Endometrium (tissue), 2 donors: ENCODE data around the gene CADM1.

Experiments
- FAIRE-seq: peaks from 2 replicates; lab custom pipeline; 2012; peaks lifted over from hg19 to GRCh38; lab: Jason Lieb, UNC
- donor health status: control.
- donor health status: control.

The CADM1 gene

DNA sequence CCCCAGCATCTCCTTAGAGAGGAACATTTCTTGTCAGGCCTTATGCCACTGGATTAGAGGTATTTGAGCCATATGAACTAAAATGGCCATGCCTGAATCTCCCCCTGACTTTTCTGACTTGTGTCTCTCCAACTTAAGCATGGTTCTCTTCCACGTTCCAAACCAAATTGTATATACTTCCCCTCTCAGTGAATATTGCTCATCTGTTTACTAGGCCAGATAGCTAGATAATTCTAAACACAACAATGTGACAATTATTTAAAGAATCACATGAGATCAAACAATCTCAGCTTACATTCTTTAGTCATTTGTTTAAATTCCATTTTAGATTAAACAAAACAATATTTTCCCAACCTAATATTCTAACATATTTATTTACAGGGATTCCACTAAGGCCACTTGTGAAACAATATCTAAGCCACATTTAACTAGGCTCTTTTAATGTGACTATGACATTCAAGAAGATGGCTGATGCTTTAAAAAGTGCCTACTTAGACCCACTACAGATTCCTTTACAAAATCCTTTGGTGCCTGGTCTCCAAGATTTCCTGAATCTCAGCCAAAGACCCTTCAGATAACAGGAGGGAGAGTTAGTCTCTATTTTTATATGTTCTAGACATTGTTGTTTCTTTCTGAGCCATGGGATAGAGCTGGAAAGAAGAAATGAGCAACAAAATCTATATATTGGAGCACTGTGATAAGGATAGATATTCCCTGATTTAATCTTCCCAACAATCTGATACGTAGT is 105.7 kb downstream of the CADM1 start:
- FAIRE-seq: peak; percentile 97

DNA sequence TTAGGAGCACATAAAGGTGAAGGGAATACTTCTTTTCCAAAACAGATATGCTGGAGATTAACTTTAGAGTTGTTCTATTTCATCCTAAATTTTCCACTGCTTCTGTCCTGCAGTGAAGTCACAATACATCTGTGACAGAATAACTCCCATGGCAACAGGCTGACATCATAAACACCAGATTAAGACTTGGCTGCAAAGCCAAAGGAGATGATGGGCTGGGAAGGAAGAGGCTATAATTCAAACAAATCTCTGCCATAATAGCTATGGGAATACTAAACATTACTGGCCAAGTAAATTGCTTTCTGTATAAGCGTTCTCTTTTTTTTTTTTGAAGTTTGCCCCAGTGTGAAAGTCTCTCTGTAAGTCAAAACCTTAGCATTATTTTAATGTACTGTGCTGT is 107.7 kb downstream of the CADM1 start:
- FAIRE-seq: no peak

DNA sequence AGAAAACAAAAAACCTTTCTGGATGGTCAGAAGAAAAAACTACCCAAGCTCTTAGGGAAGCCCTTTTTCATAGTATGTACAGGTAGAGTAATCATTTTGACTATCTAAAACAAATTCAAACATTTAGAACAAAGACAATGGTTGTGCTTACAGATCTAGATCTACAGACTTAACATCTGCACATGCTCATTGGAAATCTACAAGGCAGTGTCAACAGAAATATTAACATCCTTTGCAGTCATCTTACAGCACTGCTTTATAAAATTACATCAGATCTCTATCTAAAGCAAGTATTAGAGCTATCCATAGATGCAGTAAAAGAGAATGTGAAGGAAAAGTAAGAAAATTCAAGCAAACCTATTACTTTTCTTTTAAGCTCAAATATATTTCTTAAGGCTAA is 110.3 kb downstream of the CADM1 start:
- FAIRE-seq: no peak

DNA sequence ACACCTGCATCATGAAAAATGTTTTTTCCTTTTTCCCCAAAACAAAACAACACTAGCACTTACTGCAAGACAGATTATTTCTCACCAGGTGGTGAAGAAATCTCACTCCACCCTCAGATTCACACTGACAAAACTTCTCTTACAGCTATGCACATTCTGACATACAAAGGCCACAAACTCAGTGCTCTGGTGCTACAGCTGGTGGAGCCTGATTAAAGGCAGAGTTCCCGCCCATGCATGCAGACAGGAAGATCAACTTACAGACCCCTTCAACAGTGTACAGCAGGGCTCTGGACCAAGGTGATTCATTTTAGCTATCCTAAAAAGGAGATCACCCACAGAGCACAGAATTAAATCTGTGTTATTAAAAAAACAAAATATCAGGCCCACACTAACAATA is 112.6 kb downstream of the CADM1 start:
- no peak for FAIRE-seq

DNA sequence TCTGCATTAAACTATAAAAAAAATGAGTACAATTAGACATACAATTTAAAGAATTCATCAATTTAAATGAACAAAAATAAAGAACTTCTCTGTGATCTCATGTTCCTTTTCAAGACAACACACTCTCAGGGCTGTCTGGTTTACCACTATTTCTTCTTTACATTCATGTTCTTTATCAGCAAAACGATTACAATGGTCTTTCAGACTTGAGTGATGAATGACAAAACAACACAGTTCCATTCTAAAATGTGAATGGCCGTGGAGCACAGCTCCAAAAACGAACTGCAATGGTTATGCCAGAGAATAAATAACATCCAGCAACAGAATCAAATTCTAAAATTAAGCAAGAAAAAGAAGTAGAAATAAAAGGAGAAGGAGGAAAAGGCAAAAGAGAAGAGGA is 113.1 kb downstream of the CADM1 start:
- FAIRE-seq: no peak

DNA sequence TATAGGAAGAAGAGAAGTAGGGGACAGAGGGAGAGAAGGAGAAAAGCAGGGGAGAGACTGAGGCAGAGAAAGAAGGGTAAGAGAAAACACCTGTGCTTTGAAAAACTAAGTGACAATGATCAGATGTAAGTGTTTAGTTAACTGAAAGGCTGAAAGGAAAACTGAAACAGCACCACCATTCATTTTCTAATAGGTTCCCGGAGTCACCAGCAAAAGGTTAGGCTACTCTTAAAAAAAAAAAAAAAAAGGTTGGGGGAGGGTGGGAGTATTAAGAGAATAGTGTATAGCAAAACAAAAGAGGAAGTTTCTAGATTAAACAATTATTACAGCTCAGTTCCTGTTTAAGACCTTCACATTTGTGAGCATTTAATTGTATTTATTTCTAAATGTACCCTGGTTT is 113.8 kb downstream of the CADM1 start:
- FAIRE-seq: no peak

DNA sequence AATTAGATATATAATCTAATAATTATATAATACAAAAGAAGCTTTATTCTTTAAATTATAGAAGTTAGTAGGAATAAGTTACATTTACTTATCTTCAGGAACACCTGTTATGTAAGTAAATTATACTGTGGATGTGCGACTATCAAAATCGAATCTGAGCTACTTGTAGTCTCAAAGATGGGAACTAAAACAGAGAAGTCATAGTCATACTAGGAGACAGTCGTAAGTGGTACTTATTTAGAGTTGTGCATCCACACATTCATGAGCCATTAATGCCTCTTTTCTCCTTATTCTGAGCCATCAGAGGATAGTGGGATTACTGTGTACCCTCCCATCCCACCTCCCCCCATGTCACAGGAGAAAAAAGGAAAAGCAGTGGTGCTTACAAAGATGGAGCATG is 114.4 kb downstream of the CADM1 start:
- FAIRE-seq: no peak

DNA sequence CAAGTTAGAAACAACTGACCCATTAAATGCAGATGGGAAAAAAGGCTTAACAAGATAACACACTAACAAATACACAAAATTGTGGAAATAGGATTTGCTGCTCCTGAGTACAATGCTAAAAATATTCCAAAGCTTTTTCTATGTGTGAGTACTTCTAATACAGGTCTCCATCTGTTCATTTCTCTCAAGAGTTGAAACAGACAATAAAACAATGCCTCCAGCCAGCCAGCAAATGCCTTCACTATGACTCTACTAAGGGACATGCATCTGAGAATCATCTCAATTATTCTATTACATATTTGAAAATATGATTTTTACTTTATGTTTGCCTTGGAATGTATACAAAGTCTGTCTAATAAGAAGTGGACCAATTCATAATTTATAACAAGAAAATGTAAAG is 119.0 kb downstream of the CADM1 start:
- no peak for FAIRE-seq

DNA sequence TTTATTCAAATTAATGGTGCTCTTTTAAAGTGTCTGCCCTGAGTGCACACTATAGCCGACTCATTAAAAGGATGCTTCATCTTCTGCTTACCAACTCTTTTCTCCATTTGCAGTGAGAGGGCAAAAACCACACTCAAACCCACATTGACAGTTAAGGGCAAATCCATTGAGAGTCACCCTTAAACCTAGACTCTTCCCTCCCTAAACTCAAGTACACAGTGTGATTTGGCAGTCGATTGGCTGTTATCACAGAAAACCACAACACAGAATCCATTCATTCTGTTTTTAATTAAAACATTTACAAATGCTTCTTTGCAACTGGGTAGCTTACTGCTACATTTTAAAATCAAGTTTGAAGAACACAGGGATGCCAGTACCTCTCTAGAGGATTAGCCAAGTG is 120.0 kb downstream of the CADM1 start:
- no peak for FAIRE-seq

DNA sequence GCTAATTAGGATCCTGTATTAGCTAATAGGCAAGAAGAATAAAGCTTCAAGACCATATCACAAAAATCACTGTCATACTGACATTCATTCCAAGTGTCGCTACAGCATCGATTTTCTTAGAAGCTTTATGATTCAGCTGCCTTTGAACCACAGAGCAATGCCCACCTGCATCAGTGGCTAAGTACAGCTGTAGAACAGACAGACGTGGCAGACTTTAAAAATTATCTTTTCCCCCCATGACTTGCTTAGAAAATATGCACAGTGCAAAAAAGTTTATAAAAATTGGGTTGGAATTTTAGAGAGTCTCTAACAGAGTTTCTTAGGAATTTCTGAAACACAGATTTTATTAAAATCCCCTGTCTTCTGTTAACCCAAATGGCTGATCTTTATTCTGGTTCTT is 120.8 kb downstream of the CADM1 start:
- FAIRE-seq: no peak

DNA sequence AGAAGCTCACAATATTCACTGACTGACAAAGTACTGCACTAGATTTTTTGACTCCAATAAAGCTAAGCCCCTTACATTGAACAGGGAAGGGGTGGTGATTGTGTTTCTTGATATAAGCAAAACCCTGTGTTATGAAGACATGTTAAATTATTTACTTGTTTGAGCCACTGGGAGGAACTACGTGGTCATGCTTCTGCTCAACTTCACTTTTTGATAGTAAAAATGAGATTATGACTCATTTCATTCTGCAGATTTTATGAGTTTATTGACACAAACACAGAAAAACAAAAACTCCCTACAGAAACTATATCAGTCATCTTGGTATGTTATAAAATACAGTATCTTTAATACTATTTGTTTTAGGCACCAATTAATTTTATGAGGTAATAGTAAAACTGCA is 124.7 kb downstream of the CADM1 start:
- peak; percentile 62 for FAIRE-seq

DNA sequence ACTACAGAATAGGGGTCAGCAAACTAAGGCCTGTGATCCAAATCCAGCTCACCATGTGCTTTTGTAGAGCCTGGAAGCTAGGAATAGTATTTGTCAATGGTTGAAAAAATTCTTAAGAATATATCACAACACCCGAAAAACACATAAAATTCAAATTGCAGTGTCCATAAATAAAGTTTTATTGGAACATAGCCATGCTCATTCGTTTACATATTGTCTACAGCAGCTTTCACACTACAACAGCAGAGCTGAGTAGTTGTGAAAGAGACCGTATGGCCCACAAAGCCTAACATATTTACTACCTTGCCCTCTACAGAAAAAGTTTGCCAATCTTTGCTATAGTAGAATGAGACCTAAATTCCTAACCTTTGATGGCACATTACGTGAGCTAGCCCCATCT is 125.7 kb downstream of the CADM1 start:
- FAIRE-seq: no peak

DNA sequence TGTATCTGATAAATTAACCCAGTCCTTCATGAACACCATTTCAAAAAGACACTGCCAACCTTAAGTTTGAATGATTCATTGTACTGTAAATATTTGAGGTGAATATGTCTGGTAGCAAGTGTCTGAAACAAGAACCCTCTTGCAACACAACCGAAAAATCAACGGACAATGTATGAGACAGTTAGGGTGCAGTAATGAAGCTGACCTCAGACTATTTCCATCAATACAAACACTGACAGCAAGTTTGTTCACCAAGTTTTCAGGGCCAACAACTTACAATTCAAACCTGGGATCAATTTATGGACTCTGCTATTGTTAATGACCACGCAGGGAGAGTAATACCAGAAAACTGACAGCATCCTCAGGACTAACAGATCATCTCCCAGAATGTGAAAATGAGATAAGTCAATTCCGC is 126.3 kb downstream of the CADM1 start:
- no peak for FAIRE-seq

DNA sequence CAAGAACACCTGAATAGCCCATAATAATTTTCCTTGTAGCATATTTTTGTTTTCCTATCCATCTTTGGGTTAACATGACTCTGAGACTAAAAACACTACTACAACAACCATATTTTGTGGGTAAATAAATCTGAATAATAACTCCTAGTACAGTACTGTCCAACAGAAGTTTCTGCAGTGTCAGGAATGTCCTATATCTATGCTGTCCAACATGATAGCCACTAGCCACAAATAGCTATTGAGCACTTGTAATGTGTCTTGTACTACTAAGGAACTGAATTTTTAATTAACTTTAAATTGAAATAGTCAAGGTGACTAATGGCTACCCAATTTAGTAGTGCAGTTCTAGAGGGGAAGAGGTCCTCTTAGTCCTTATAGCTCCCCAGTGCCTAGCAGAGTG is 135.6 kb downstream of the CADM1 start:
- no peak for FAIRE-seq

DNA sequence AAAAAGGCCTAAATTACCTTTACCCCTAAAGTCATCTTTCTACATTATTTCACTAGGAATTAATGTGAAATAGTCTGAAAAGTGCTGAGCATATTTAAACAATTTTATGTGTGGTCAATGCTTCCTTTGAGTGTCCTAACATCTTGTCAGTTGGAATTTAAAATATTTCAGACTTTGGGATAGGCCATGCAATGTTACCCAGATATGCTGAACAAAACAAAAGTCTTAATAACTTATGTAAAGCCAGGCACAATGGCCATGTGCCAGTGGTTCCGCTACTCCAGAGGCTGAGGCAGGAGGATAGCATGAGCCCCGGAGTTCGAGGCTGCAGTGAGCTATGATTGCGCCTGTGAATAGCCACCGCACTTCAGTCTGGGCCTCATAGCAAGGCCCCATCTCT is 137.4 kb downstream of the CADM1 start:
- FAIRE-seq: no peak

DNA sequence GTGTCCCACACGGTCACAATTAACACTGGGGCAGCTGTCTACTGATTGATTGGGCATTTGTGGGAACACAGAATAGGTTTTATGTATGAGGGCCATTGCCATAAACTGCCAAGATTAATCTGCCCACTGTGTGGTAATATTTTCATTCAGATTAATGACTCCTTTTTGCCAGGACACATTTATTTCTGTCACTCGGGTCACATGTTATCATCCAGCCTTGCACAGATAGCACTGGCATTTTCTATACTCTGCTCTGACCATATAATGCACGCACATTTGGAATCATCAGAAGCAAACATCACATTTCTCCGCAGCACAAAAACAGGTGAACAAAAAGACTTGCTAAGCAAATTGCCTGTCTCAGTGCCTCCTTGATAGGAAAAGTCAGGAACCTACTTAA is 138.3 kb downstream of the CADM1 start:
- FAIRE-seq: no peak

DNA sequence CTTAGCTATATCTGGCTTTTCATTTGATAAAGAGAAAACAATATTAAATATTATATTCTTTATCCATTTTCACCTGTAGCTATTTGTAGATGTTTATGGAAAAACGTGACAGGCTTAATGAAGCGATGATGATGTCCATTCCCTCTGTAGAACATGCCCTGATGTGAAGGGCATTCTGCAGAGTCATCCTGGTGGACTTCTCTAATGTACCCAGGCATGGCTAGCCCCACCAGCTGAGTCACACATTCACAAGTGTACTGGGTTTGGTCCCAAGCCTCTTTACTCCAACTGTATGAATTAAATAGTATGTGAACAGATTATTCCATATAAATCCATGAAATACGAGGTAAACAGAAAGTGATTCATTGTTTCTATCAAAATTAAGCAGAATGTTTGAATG is 139.3 kb downstream of the CADM1 start:
- FAIRE-seq: no peak

DNA sequence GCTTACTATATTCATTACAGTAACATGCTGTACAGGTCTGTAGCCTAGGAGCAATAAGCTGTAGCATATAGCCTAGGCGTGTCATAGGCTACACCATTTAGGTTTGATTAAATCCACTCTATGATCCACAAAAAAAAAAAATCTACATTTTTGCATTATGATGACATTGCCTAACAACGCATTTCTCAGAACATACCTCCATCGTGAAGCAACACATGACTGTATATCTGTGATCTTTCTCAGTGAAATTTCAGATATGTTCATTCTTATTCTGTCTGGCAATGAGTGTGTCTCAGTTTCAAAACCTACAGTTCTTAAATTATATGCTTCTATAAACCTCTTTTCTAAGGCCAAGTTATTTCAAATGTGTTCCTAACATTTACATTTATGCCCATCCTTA is 140.3 kb downstream of the CADM1 start:
- no peak for FAIRE-seq

DNA sequence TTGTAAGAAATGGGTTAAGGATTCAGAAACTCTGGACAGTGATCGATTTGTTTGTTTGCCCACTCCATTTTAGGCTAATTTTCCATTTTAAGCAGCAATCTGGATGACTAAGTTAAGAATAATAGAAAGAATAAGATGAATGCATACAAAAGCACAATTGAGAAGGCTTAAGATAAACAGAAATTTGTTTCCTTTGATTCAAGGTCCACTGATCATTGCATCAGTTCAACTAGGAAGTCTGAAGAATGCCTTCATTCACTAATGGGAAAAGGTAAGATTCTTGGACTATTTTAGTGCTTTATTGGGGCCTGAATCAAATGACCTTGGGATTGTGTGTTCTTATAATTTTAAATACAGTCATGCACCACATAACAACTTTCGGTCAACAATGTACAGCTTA is 140.8 kb downstream of the CADM1 start:
- FAIRE-seq: no peak

DNA sequence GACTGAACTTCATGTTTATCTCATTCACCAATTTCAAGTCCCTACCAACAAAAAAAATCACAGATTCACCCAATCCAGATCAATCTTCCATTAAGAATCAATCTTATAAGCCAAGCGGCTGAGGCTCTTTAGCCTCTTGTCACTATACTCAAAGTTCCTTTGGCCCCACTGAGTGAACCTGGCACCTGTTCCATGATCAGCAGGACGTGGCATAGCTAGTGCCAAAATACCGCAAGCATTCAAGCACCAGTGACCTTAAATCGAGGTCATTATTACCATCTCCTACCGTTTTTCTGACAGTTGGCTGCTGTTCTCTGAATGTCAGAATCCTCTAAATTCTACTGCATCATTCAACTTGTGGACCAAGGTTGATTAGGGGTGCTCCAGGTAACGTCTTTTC is 141.2 kb downstream of the CADM1 start:
- no peak for FAIRE-seq

DNA sequence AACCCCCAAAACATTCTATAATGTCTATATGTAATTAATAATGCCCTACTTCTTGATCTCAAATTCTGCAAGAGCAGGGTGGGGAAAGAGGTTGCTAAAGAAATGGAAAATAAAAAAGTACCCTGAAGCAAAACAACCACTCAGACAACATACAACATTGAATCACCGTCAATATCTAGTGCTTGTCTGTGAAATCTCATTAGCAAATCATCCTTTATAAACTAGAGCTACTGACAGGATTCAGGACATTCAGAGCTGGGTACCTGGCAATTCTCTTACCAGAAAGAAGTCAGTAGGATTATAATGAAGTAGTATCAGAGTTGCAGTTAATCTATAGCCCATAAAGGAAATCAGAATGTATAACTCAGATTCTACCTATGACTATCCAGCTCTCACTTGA is 143.2 kb downstream of the CADM1 start:
- FAIRE-seq: no peak

DNA sequence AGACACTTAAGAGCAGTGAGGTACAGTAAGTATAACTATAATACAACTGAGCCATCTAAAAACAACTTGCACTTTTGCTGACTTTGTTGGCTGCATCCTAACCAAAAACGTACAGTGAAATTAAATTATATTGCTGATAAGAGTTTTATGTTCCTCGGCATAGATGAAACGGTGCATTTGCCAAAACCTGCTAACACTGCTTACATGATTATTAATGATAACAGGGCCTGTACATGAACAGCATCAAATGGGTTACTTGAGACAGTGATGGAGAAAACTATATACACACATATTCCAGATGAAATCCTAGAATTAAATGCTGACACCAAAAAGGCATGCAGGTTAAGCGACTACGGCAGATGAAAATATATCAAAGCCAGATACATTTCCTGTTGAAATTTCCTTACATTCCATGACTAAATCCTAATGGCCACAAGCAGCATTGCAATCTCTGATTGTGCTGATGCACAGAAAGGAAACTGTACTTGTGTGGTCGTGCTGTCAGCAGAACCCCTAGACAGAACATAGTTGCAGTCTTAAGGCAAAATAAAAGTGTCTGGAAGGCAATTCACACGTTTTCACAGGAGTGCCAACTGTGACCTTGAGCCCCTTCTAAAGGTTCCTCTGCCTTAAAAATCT is 143.9 kb downstream of the CADM1 start:
- no peak for FAIRE-seq

DNA sequence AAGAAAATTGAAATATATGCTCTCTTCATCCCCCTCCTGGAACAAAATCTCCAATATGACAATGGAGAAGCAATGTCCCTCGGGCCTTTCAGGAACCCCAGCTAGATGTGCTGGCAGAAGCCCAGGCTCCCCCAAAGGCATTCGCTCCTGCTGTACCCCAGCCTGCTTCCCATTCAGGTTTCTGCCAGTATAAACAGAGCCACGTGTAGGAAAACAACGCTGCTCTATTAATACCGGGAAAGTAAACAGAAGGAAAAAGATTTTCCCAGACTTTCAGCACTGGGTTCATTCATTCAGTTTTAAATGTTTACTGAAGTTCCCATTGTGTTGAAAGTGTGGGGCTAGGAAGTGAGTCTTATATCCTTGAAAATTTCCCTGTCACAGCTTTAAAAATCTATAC is 147.1 kb downstream of the CADM1 start:
- no peak for FAIRE-seq

DNA sequence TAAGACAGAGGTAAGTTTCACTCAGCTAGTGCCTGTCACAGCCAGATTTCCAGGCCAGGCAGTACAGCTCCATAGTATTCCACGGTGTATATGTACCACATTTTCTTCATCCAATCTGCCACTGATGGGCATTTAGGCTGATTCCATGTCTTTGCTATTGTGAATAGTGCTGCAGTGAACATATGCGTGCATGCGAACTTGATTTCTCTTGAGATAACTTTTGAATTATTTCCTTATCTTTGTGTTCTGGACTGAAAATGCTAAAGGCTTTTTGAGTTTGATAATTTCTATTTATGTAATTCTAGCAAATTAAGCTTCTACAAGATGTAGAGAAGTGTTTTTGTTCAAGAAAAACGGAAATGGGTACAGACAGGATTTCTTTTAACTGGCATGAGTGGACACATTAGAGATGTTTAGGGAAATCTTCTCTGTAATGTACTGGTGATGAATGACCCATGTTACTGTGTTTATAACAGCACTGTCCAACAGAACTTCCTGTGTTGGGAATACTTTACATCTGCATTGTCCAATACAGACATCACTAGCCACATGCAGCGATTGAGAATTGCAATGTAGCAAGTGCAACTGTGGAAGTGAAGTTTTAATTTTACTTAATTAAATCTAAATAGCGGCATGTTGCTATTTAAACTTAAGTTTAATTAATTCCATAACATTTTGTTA is 151.3 kb downstream of the CADM1 start:
- no peak for FAIRE-seq
